HG03108 (cell line): ENCODE data around the gene KIF15.
"Not testable (repeated sequence)": the region's sequence is repeated elsewhere in the genome, so short reads cannot be mapped to it uniquely, and the experiment has no call there.

Source experiments
- ATAC-seq: cut with Tn5 transposase; IDR thresholded peaks from one replicate; pipeline ENCODE4 v1.9.1; 2021; ENCODE audit warnings: moderate library complexity; ENCODE audit not compliant: unreplicated experiment

KIF15 gene

GRCh38 chr3:44816334-44816733, 54.7 kb downstream of the KIF15 start:
- ATAC-seq: not testable (repeated sequence)

GRCh38 chr3:44821206-44821605, 59.6 kb downstream of the KIF15 start:
- ATAC-seq: not testable (repeated sequence)

- ATAC-seq: no peak
Observed at GRCh38 chr3:44825264-44825925, 63.8 kb downstream of the KIF15 start.

DNA sequence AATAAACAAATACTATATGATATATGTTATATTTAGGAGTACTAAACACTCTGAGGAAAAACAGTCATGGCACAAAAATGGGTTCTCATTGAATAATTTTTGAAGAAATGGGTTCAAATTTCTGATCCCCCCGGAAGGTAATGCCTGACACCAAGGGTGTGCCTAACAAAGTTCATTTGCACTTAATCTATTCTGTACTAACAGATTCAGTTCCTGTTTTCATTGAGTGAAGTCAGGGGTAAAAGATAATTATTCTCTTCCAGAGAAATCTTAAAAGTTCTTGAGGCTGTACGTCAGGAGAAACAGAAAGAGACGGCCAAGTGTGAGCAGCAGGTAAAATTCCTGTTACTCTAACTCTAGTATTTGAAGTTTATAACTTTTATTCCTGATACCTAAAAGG, 65.6 kb downstream of the KIF15 start:
- no peak for ATAC-seq

GRCh38 chr3:44831232-44831631, 69.6 kb downstream of the KIF15 start:
- no peak for ATAC-seq

GRCh38 chr3:44832032-44832431, 70.4 kb downstream of the KIF15 start:
- ATAC-seq: no peak

DNA sequence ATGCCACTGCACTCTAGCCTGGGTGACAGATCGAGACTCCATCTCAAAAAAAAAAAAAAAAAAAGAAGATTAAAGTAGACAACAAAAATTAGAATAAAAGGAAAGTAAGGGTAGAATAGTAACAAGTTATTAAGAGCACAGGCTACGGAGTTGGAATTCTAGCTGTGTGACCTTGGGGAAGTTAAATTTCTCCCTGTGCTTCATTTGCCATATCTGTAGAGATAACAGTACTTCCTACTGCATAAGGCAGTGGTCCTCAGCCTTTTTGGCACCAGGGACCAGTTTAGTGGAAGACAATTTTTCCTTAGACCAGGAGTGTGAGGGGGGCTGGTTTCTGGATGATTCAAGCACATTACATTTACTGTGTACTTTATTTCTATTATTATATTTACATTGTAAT, 71.4 kb downstream of the KIF15 start:
- ATAC-seq: no peak

- ATAC-seq: no peak
Observed at GRCh38 chr3:44833394-44833793, 71.8 kb downstream of the KIF15 start.

DNA sequence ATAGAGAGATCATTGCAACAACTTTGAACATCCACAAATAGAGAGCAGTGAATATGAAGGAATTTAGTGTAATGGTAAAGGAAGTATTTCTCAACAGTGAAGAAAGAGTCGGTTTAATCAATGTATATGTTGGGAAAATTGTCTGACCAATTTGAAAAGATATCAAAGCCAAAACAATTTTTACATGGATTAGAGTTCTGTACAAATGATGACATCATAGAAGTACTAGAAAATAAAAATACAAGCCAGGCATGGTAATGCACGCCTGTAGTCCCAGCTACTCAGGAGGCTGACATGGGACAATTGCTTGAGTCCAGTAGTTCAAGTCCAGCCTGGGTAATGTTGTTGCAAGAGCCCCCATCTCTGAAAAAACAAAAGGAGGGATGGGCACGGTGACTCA, 74.1 kb downstream of the KIF15 start:
- no peak for ATAC-seq

DNA sequence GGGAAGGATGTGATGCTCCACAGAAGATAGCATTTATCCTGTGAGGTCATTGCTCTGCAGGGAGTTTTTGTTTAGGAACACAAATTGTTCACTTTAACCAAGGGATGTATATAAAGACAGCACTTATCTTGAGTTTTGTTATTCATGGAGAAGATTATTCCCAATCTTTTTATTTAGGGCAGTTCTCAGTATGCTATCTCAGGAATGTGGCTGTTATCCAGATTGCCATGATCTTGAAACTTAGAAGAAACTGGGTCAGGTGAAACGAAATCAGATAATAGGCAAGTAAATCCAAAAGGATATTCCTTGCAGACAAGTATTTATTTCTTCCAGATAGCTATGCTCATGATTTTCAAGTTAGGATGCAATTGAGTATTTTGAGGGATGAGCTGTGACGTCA, 80.8 kb downstream of the KIF15 start:
- ATAC-seq: no peak

- ATAC-seq: no peak
Observed at GRCh38 chr3:44845528-44846520, 84.2 kb downstream of the KIF15 start.

- ATAC-seq: no peak
Observed at GRCh38 chr3:44848634-44849033, 87.0 kb downstream of the KIF15 start.

GRCh38 chr3:44856663-44857062, 95.1 kb downstream of the KIF15 start:
- ATAC-seq: not testable (repeated sequence)

- no peak for ATAC-seq
Observed at GRCh38 chr3:44860117-44860516, 98.5 kb downstream of the KIF15 start.

- ATAC-seq: peak; percentile 95
Observed at GRCh38 chr3:44861412-44862225, 100.0 kb downstream of the KIF15 start, which contains the start of gene TMEM42. Gene TMEM42 (plus strand): TSS chr3:44861912. CDS start chr3:44861925, 13 bp downstream.

- ATAC-seq: peak; percentile 20
Observed at GRCh38 chr3:44862226-44862637, 100.6 kb downstream of the KIF15 start.

DNA sequence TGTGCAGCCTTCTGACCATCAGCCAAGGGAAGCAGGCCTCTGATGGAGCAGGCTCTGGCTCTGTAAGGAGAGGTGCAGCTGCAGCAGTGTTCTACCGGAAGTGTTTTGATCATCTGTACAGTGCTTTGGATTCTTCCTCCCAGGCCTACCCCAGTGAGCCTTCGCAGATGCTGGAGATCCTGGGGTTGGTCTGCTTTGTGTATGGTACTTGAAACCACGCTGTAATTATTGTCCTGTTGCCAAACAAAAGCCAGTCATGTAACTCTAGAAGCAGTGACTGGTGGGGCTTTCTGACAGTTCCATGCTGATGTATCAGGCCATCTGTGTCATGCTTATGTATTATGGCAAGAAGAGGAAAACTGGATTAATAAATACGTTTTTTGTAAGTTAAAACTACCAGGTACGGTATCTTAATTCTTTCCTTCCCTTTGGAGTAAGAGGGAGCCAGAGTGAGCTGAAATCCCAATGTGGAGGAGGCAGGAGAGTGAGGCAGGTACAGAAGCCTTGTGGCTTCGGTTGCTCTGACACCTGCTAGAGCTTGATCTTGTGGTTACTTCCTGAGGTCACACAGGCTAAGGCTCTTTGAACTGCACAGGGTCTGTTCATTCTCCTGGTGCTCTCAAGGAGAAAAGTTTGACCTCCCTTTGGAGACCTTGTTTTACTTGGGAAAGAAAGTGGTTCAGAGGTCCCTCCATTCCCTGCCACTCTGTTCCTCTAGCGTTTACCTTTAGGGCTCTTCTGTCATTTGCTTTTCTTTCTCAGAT, 103.9 kb downstream of the KIF15 start:
- ATAC-seq: no peak

DNA sequence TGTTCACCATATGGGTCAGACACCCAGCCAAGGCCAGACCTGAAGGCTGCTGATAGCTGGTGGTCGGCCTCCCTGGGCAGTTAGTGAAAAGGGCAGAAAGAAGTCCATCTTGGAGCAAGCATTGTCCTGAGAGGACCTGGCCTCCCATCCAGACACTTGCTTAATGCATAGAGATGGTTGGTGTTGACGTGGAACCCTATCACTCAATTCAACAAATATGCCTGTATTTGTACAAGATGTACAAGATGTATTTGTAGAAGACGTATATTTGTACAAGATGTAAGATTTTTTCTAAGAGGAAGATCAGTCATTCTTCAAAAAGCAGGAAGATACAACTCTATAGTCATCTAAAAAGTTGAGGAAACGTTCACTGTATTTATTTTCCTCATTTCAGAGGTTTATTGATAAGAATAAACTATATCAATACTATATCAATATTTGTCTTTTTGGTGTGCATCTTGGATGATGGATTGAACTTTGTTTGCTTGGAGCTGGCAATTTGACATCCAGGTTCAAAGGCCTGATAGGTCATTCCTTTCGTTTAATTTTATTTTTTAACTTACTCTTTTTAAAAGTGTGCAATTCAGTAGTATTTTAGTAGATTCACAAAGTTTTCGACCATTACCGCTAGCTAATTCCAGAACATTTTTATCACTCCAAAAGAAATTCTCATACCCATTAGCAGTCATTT, 106.0 kb downstream of the KIF15 start:
- ATAC-seq: no peak

DNA sequence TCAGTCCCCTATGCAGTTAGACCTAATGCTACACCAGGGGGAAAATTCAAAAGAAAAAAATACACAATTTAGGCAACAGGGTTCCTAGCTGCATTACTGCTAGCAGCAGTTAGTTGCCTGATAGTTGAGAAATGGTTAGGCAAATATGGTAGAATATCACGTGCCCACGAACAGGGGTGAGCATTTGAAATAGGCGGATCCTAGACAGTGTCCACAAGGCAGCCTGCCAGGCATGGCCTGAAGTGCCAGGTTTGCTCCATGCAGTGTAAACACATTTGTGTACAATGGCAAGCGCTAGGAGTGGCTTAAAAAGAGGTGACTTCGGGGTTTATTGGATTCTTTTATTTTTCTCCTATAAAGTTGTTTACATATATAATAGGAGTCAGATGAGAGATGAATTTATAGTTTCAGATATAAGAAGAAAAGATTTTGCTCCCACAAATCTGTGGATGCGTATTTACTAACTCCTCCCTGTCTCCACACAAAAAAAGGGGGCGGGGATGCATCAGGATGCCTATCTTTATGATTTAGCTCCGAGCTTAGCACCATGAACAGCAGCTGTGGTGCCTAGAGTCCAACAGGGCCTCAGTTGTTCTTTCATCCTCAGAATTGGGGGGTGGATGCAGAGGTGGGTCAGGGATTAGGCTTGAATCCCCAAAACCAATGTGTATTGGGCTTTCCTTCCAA, 108.9 kb downstream of the KIF15 start:
- no peak for ATAC-seq
